ENCODE results near the gene TOB1. TPM values are rescaled to one million over a fixed set of nuclear protein-coding genes. Genes with fewer than 3 reads are reported as not detected.

TOB1 gene
- total and polyA plus RNA-seq, 2 of the 4 experiments (the other 2 are of a cell fraction), result 4.3 to 9.0 TPM

DNA sequence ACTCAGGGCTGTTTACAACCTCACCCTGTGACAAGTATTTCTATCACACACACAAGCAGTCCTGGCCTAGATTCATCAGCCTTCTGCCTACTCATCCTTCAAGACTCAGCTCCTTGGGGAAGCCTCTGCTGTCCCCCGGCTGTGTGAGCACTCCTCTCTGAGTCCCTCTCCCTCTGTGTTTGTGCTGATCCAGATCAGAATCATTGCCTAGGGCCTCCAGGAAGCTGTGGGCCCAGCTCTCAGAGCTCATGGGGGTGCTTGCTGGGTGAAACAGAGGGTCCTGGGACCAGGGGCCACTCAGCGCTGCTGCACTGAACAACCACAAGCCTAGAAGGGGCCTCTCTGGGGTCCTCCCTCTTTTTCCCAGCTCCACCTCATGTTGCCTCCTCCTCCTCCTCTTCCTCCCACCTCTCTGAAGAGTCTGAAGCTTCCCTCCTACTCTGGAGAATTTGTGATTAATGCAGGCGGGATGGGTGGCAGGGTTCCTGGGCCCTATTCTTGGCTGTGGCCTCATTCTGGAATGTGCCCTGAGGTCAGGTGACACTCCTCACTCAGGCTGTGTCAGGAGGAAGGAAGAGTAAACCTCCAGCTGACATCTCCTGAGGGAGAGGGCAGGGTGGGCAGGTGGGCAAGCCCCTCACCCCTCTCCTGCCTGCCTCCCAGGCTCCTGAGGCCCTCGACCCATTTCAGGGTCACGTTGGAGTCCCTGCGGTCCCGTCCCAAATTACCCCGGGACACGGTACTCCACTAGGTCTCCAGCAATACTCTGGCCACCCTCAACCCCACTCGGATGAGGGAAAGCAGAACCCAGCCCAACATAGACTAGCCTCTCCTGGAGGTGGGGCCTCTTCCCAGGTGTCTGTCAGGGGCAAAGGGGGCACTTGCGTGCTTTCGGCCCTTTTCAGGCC is 20.7 kb downstream of the TOB1 start:
- ATAC-seq (ENCODE audit: low read depth), result peak; percentile 80
- TF ChIP-seq MAFK (IDR thresholded peaks at IDR 0.05; ENCODE audit: low read depth, low read length) (no peak), CHD1 (IDR thresholded peaks at IDR 0.05; ENCODE audit: low read depth, low read length) (no peak), MXI1 (IDR thresholded peaks at IDR 0.05; ENCODE audit: borderline replicate concordance, low read depth, low read length) (no peak)
- TF ChIP-seq, protein P1, sequence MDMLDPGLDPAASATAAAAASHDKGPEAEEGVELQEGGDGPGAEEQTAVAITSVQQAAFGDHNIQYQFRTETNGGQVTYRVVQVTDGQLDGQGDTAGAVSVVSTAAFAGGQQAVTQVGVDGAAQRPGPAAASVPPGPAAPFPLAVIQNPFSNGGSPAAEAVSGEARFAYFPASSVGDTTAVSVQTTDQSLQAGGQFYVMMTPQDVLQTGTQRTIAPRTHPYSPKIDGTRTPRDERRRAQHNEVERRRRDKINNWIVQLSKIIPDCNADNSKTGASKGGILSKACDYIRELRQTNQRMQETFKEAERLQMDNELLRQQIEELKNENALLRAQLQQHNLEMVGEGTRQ (IDR thresholded peaks at IDR 0.05; ENCODE audit: low read depth, low read length), result no peak; the same call in 1 of the 2 replicates
- Histone ChIP-seq H4K8ac (ENCODE audit: low read depth in 2 of 2, low read length in 2 of 2) (peak overlapping the region in 1 of 2 experiments; percentile 51; a peak in 2 of 4 replicates), H4K91ac (ENCODE audit: insufficient read depth, low read depth, low read length) (no peak overlapping the region), H3K9me3 (ENCODE audit: control insufficient read depth, insufficient read depth, low read length) (no peaks in the 10 kb centered on the region), H3K4me2 (ENCODE audit: low read depth, low read length) (no peak overlapping the region), H3K27me3 (ENCODE audit: control insufficient read depth, insufficient read depth, low read length) (no peaks in the 10 kb centered on the region), H2AFZ (replicated peaks; ENCODE audit: low read length, poor library complexity) (peak overlapping the region; percentile 44), H3K18ac (ENCODE audit: low read depth, low read length) (0 out of 2 replicates have a peak overlapping the region, but pooled peaks have one; percentile 8), H3K56ac (ENCODE audit: extremely low read depth, insufficient read depth, low read length) (no peak overlapping the region), H2BK20ac (ENCODE audit: low read depth, low read length) (no peak overlapping the region), H2AK5ac (ENCODE audit: low read depth, low read length) (no peak overlapping the region), H3K4me1 (ENCODE audit: control insufficient read depth, insufficient read depth, low read length) (peaks cover 6% of the 10 kb centered on the region; the same call in 1 of the 2 replicates), H3K36me3 (ENCODE audit: control insufficient read depth, insufficient read depth, low read length) (no peaks in the 10 kb centered on the region), H3K14ac (replicated peaks; ENCODE audit: low read depth, low read length) (peak overlapping the region; percentile 76), H2AK9ac (replicated peaks; ENCODE audit: low read depth, low read length, poor library complexity) (peak overlapping the region; percentile 69), H4K20me1 (ENCODE audit: insufficient read depth, low read length) (no peaks in the 10 kb centered on the region), H2BK120ac (ENCODE audit: low read depth, low read length) (peak overlapping the region; percentile 24; the same call in 1 of the 2 replicates), H2BK15ac (ENCODE audit: low read depth, low read length) (no peak overlapping the region), H4K5ac (ENCODE audit: low read depth, low read length) (peak overlapping the region; percentile 5; the same call in 1 of the 2 replicates), H3K9me1 (ENCODE audit: insufficient read depth, low read length) (no peaks in the 10 kb centered on the region), H3K79me1 (ENCODE audit: low read depth in 1 of 2, low read length in 2 of 2) (no peaks in the 10 kb centered on the region), H3K9ac (ENCODE audit: low read depth, low read length) (no peak overlapping the region), H3K23ac (ENCODE audit: low read depth, low read length) (no peak overlapping the region), H3K4ac (ENCODE audit: low read depth, low read length) (peak overlapping the region; percentile 71), H3K4me3 (ENCODE audit: insufficient read depth, low read depth, low read length) (no peak overlapping the region), H2BK5ac (ENCODE audit: low read depth, low read length, poor library complexity, severe bottlenecking) (peak overlapping the region; percentile 53), H3K27ac (ENCODE audit: insufficient read depth, low read length) (peak overlapping the region; percentile 13; the same call in 1 of the 2 replicates)
- no TSS peak for BruUV-seq (replicated peaks)
- ChIA-PET CTCF (interaction anchor here (0.6 to 0.8 kb wide), 2 partner anchors 18 to 142 kb away, joined by 3 to 5 read pairs; no protein-coding TSS in a partner anchor), POLR2A (ENCODE audit: unreplicated experiment) (interaction anchor here (1.0 kb wide), 1 partner anchor 108 kb away, joined by 3 read pairs; no protein-coding TSS in a partner anchor)
- in situ Hi-C loops (cut with MboI; ENCODE audit: low sequenced_read_pairs) (no loop called here), dilution Hi-C loops (cut with HindIII; ENCODE audit: low sequenced_read_pairs, unreplicated experiment) (no loop called here), intact Hi-C loops (cut with micrococcal nuclease) (no loop called here)
- DNase-seq, result peak; percentile 60
- WGBS, 2 experiments (ENCODE audit: extremely low coverage in 2 of 2, insufficient read length in 1 of 2), result 50% methylated on average over 2 of the region's 12 CpGs; no CpG with 5 or more reads in 1 of the 2 experiments
